ENCODE results near the gene FAM171A1.

The FAM171A1 gene

GRCh38 chr10:15352201-15352600 lies 18.9 kb downstream of the FAM171A1 start:
- Histone ChIP-seq H3K36me3 (ENCODE audit: low read depth) (no peaks in the 10 kb centered on the region), H3K27me3 (ENCODE audit: insufficient read depth, poor library complexity, severe bottlenecking) (no peaks in the 10 kb centered on the region), H3K4me3 (ENCODE audit: severe bottlenecking) (no peak overlapping the region), H3K27ac (ENCODE audit: poor library complexity, severe bottlenecking) (no peak overlapping the region), H3K9me3 (ENCODE audit: severe bottlenecking) (no peaks in the 10 kb centered on the region), H3K4me1 (ENCODE audit: insufficient read depth, poor library complexity, severe bottlenecking) (no peaks in the 10 kb centered on the region)
- no peak for DNase-seq (ENCODE audit: low spot score)
- ATAC-seq (ENCODE audit: low read depth) = no peak
- no peak for TF ChIP-seq CTCF (IDR thresholded peaks at IDR 0.05; ENCODE audit: poor library complexity, severe bottlenecking)

- H3K4me1 ChIP-seq (ENCODE audit: insufficient read depth, poor library complexity, severe bottlenecking) = no peaks in the 10 kb centered on the region
- no peaks in the 10 kb centered on the region for H3K36me3 ChIP-seq (ENCODE audit: low read depth)
- no peaks in the 10 kb centered on the region for H3K27me3 ChIP-seq (ENCODE audit: insufficient read depth, poor library complexity, severe bottlenecking)
- ATAC-seq (ENCODE audit: low read depth) (no peak), DNase-seq (ENCODE audit: low spot score) (no peak)
- no peaks in the 10 kb centered on the region for H3K9me3 ChIP-seq (ENCODE audit: severe bottlenecking)
- TF ChIP-seq CTCF (IDR thresholded peaks at IDR 0.05; ENCODE audit: poor library complexity, severe bottlenecking) = no peak
- H3K4me3 ChIP-seq (ENCODE audit: severe bottlenecking) = no peak overlapping the region
- no peak overlapping the region for H3K27ac ChIP-seq (ENCODE audit: poor library complexity, severe bottlenecking)
These were observed 19.8 kb downstream of the FAM171A1 start for GRCh38 chr10:15351099-15351820.

- DNase-seq (ENCODE audit: low spot score) = no peak
These were observed 22.0 kb downstream of the FAM171A1 start for GRCh38 chr10:15349112-15349511.

GRCh38 chr10:15348579-15348978 lies 22.5 kb downstream of the FAM171A1 start:
- Histone ChIP-seq H3K27me3 (ENCODE audit: insufficient read depth, poor library complexity, severe bottlenecking) (no peaks in the 10 kb centered on the region), H3K9me3 (ENCODE audit: severe bottlenecking) (no peaks in the 10 kb centered on the region), H3K4me1 (ENCODE audit: insufficient read depth, poor library complexity, severe bottlenecking) (peaks cover 13% of the 10 kb centered on the region), H3K4me3 (ENCODE audit: severe bottlenecking) (no peak overlapping the region), H3K36me3 (ENCODE audit: low read depth) (no peaks in the 10 kb centered on the region), H3K27ac (ENCODE audit: poor library complexity, severe bottlenecking) (no peak overlapping the region)
- ATAC-seq (ENCODE audit: low read depth) (no peak), DNase-seq (ENCODE audit: low spot score) (no peak)
- no peak for TF ChIP-seq CTCF (IDR thresholded peaks at IDR 0.05; ENCODE audit: poor library complexity, severe bottlenecking)

More at GRCh38 chr10:15349112-15349511, 22.0 kb downstream of the FAM171A1 start:
- H3K4me1 ChIP-seq (ENCODE audit: insufficient read depth, poor library complexity, severe bottlenecking) = peaks cover 12% of the 10 kb centered on the region
- H3K36me3 ChIP-seq (ENCODE audit: low read depth) = no peaks in the 10 kb centered on the region
- H3K27ac ChIP-seq (ENCODE audit: poor library complexity, severe bottlenecking) = no peak overlapping the region
- H3K4me3 ChIP-seq (ENCODE audit: severe bottlenecking) = no peak overlapping the region
- H3K27me3 ChIP-seq (ENCODE audit: insufficient read depth, poor library complexity, severe bottlenecking) = no peaks in the 10 kb centered on the region
- TF ChIP-seq CTCF (IDR thresholded peaks at IDR 0.05; ENCODE audit: poor library complexity, severe bottlenecking) = no peak
- no peaks in the 10 kb centered on the region for H3K9me3 ChIP-seq (ENCODE audit: severe bottlenecking)
- ATAC-seq (ENCODE audit: low read depth) = no peak

GRCh38 chr10:15347150-15347549 lies 23.9 kb downstream of the FAM171A1 start:
- no peak overlapping the region for H3K27ac ChIP-seq (ENCODE audit: poor library complexity, severe bottlenecking)
- no peak for ATAC-seq (ENCODE audit: low read depth)

More at GRCh38 chr10:15347150-15347549, 23.9 kb downstream of the FAM171A1 start:
- Histone ChIP-seq H3K4me3 (ENCODE audit: severe bottlenecking) (no peak overlapping the region), H3K9me3 (ENCODE audit: severe bottlenecking) (no peaks in the 10 kb centered on the region), H3K27me3 (ENCODE audit: insufficient read depth, poor library complexity, severe bottlenecking) (no peaks in the 10 kb centered on the region), H3K4me1 (ENCODE audit: insufficient read depth, poor library complexity, severe bottlenecking) (peaks cover 13% of the 10 kb centered on the region), H3K36me3 (ENCODE audit: low read depth) (no peaks in the 10 kb centered on the region)
- DNase-seq (ENCODE audit: low spot score) = no peak
- no peak for TF ChIP-seq CTCF (IDR thresholded peaks at IDR 0.05; ENCODE audit: poor library complexity, severe bottlenecking)
